ENCODE measurements around the gene DPT.
A peak's percentile ranks its signal among the peaks of the same experiment; 100 is the strongest.
"Not testable (repeated sequence)": the region's sequence is repeated elsewhere in the genome, so short reads cannot be mapped to it uniquely, and the experiment has no call there.

The DPT gene

DNA sequence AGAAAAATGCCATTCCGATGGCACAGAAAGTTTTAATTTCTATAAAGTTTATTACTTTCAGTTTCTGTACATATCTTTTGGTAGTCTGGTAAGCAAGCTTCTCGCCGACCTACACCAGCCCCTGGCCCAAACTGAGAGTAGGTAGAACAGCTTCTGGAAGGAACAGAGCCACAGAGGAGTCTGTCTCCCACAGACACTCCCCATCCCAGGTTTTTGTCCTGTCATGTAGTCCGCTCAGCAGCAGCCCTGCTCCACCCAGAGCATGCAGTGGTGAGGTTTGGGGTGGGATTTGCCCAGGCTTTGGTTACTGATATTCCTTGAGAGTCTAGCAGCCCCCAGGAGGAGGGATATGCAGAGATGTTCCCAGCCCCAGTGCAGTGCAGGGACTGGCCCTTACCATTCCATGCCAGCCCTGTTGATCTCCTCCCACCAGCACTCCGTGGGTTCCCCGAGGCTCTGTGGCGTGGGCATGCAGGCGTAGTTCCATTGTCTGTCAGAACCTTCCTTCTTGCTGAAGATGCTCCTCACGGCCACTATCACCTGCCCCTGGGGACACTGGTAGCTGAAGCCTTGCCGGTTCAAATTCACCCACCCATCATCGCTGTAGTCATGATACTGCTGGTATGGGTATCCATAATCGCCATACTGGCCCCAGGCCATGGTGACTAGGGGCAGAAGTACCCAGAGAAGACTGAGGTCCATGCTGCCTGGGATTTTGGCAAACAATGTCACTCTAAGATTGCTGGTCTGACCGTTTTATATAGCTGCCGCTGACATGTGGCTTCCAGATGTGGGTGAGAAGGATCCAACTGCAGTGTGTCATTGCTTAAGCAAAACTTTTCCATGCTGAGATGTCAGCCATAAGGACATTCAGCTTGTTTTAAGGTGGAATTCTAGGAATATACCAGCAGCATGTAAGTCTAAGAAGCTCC lies at the start of gene DPT:
DPT (minus strand) TSS at position 734 of the 932 bp plus-strand sequence; CDS start at position 702, 32 bp downstream.
- DNase-seq (ENCODE audit: low read depth in 2 of 2): peak; percentile 57 to 73
- TF ChIP-seq, protein P1, sequence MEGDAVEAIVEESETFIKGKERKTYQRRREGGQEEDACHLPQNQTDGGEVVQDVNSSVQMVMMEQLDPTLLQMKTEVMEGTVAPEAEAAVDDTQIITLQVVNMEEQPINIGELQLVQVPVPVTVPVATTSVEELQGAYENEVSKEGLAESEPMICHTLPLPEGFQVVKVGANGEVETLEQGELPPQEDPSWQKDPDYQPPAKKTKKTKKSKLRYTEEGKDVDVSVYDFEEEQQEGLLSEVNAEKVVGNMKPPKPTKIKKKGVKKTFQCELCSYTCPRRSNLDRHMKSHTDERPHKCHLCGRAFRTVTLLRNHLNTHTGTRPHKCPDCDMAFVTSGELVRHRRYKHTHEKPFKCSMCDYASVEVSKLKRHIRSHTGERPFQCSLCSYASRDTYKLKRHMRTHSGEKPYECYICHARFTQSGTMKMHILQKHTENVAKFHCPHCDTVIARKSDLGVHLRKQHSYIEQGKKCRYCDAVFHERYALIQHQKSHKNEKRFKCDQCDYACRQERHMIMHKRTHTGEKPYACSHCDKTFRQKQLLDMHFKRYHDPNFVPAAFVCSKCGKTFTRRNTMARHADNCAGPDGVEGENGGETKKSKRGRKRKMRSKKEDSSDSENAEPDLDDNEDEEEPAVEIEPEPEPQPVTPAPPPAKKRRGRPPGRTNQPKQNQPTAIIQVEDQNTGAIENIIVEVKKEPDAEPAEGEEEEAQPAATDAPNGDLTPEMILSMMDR (IDR thresholded peaks at IDR 0.05; ENCODE audit: low read depth, low read length): no peak
- H3K4me3 ChIP-seq (replicated peaks in 1 of 2; ENCODE audit: low read depth in 2 of 2, low read length in 2 of 2): no peak within 1 kb of the TSS

DNA sequence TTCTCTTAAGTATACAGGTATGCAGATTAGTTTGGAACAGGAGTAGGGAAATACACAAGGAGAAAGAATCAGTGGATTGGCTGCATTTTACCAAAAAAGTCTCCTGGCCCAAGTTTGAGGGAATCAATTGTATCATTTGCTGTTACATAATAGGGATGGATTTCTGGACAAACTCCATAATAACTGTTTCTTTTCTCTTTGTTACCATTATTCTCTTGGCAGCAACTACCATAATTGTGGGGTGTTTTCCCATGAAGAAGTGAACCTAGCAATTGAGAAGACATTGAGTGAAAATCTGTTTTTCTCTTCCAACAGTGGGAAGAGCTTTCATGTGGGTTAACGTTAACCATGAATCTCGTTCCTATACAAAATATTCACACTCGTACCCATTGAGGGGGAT lies 46.4 kb upstream of the DPT start:
- TF ChIP-seq, protein P1 (IDR thresholded peaks at IDR 0.05; ENCODE audit: low read depth, low read length): no peak
- DNase-seq (ENCODE audit: low read depth in 2 of 2): no peak
- no peak overlapping the region for H3K4me3 ChIP-seq (replicated peaks in 1 of 2; ENCODE audit: low read depth in 2 of 2, low read length in 2 of 2)

DNA sequence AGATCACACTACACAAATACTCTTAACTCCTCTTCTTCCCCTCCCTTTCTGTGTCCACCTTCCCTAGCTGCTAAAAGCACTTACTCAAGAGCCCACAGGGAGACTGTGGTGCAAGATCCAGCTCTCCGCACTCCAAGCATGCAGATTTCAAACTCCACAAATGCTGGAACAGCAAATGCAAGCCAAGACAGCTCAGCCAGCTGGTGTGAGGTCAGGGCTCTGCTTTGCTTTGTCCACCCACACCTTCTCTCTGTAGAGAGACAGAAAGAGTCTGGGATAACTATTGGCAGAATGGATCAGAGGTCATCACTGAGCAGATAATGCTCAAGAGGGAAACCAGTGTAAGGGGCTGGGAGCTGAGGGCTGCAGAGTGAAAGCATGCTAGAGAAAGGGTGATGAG lies 45.2 kb upstream of the DPT start:
- TF ChIP-seq, protein P1 (IDR thresholded peaks at IDR 0.05; ENCODE audit: low read depth, low read length): no peak
- DNase-seq (ENCODE audit: low read depth in 2 of 2): peak; percentile 15 to 71
- H3K4me3 ChIP-seq (replicated peaks in 1 of 2; ENCODE audit: low read depth in 2 of 2, low read length in 2 of 2): no peak overlapping the region

GRCh38 chr1:168772428-168773060 lies 43.5 kb upstream of the DPT start:
- TF ChIP-seq, protein P1 (IDR thresholded peaks at IDR 0.05; ENCODE audit: low read depth, low read length): no peak
- no peak overlapping the region for H3K4me3 ChIP-seq (replicated peaks in 1 of 2; ENCODE audit: low read depth in 2 of 2, low read length in 2 of 2)
- DNase-seq (ENCODE audit: low read depth in 2 of 2): no peak

GRCh38 chr1:168771104-168771630 lies 42.2 kb upstream of the DPT start:
- DNase-seq (ENCODE audit: low read depth in 2 of 2): no peak
- H3K4me3 ChIP-seq (replicated peaks in 1 of 2; ENCODE audit: low read depth in 2 of 2, low read length in 2 of 2): no peak overlapping the region
- TF ChIP-seq, protein P1 (IDR thresholded peaks at IDR 0.05; ENCODE audit: low read depth, low read length): no peak

GRCh38 chr1:168769893-168770292 lies 40.9 kb upstream of the DPT start:
- not testable (repeated sequence) for H3K4me3 ChIP-seq (replicated peaks in 1 of 2; ENCODE audit: low read depth in 2 of 2, low read length in 2 of 2); DNase-seq (ENCODE audit: low read depth in 2 of 2)

Data from cardiac fibroblast (primary cell).